Mesenchymal stem cell (in vitro differentiated cells and primary cell): ENCODE measurements around the gene ATP5PF.

Experiments used
- DNase-seq: peaks from one replicate; pipeline ENCODE4 v3.0.0-alpha.2; 2013
- H2AFZ ChIP-seq: one replicate; pipeline ENCODE4 v1.6.1; 2013; ENCODE audit warnings: low read depth, mild to moderate bottlenecking, control low read depth, inconsistent platforms, low read length, moderate library complexity
- H2AK5ac ChIP-seq: 2 replicates; pipeline ENCODE4 v1.6.1; 2013; ENCODE audit warnings: low read length, moderate library complexity, mild to moderate bottlenecking, inconsistent platforms; ENCODE audit not compliant: severe bottlenecking
- H2BK120ac ChIP-seq: one replicate; pipeline ENCODE4 v1.6.1; 2013; ENCODE audit warnings: low read depth, mild to moderate bottlenecking, inconsistent platforms, low read length, moderate library complexity
- H2BK12ac ChIP-seq, 2 experiments: one replicate each; pipeline ENCODE4 v1.6.1; 2013; ENCODE audit warnings: inconsistent platforms in 2 of 2, low read length in 2 of 2, mild to moderate bottlenecking in 2 of 2, moderate library complexity in 2 of 2, control low read depth in 1 of 2
- H2BK15ac ChIP-seq: one replicate; pipeline ENCODE4 v1.6.1; 2013; ENCODE audit warnings: mild to moderate bottlenecking, low read depth, inconsistent platforms; ENCODE audit not compliant: poor library complexity, severe bottlenecking
- H2BK5ac ChIP-seq: 2 replicates; pipeline ENCODE4 v1.6.1; 2013; ENCODE audit warnings: low read depth, mild to moderate bottlenecking, low read length, control low read depth, inconsistent platforms; ENCODE audit not compliant: poor library complexity, severe bottlenecking
- H3K14ac ChIP-seq, 2 experiments: one replicate each; pipeline ENCODE4 v1.6.1; 2013; ENCODE audit warnings: inconsistent platforms in 2 of 2, low read length in 2 of 2, control low read depth in 1 of 2, mild to moderate bottlenecking in 1 of 2, moderate library complexity in 1 of 2
- H3K18ac ChIP-seq, 2 experiments: one replicate each; pipeline ENCODE4 v1.6.1; 2013; ENCODE audit warnings: inconsistent platforms in 2 of 2, low read length in 2 of 2, control low read depth in 1 of 2, low read depth in 1 of 2, mild to moderate bottlenecking in 1 of 2
- H3K23ac ChIP-seq, 2 experiments: one replicate each; pipeline ENCODE4 v1.6.1; 2013; ENCODE audit warnings: inconsistent platforms in 2 of 2, low read length in 2 of 2, mild to moderate bottlenecking in 2 of 2, moderate library complexity in 2 of 2, control low read depth in 1 of 2
- H3K27ac ChIP-seq: 2 replicates; pipeline ENCODE4 v1.5.1; 2013; ENCODE audit warnings: mild to moderate bottlenecking, moderate library complexity, low read length, control low read depth, inconsistent platforms; ENCODE audit not compliant: poor library complexity, severe bottlenecking
- H3K27me3 ChIP-seq, 2 experiments: 2 replicates each; pipeline versions ENCODE4 v1.6.1 to v1.7.0; 2013; ENCODE audit warnings: low read length in 2 of 2, mild to moderate bottlenecking in 2 of 2, moderate library complexity in 2 of 2, control low read depth in 1 of 2, inconsistent platforms in 1 of 2; ENCODE audit not compliant: control insufficient read depth in 1 of 2, insufficient read depth in 1 of 2
- H3K36me3 ChIP-seq, 2 experiments: 2 replicates each; pipeline versions ENCODE4 v1.6.1 to v1.7.0; 2013; ENCODE audit warnings: low read length in 2 of 2, control low read depth in 1 of 2, inconsistent platforms in 1 of 2, low read depth in 1 of 2, mild to moderate bottlenecking in 1 of 2; ENCODE audit not compliant: insufficient read depth in 2 of 2, control insufficient read depth in 1 of 2
- H3K4ac ChIP-seq, 2 experiments: one replicate each; pipeline ENCODE4 v1.6.1; 2013; ENCODE audit warnings: inconsistent platforms in 2 of 2, low read length in 2 of 2, mild to moderate bottlenecking in 2 of 2, moderate library complexity in 2 of 2, control low read depth in 1 of 2, low read depth in 1 of 2
- H3K4me1 ChIP-seq: 2 replicates; pipeline ENCODE4 v1.6.1; 2013; ENCODE audit warnings: low read depth, low read length, control low read depth; ENCODE audit not compliant: control insufficient read depth, insufficient read depth
- H3K4me2 ChIP-seq: 2 replicates; pipeline ENCODE4 v1.6.1; 2013; ENCODE audit warnings: low read length, mild to moderate bottlenecking, inconsistent platforms; ENCODE audit not compliant: poor library complexity, severe bottlenecking
- H3K4me3 ChIP-seq, 2 experiments: 2 replicates each; pipeline versions ENCODE4 v1.5.1 to v1.7.0; 2013; ENCODE audit warnings: low read length in 2 of 2, mild to moderate bottlenecking in 2 of 2, control low read depth in 1 of 2, low read depth in 1 of 2; ENCODE audit not compliant: insufficient read depth in 1 of 2
- H3K79me1 ChIP-seq: replicated peaks from 2 replicates; pipeline ENCODE4 v1.6.1; 2013; ENCODE audit warnings: mild to moderate bottlenecking, control low read depth, low read length, inconsistent platforms; ENCODE audit not compliant: poor library complexity, severe bottlenecking
- H3K9ac ChIP-seq: 2 replicates; pipeline ENCODE4 v1.7.0; 2013; ENCODE audit warnings: mild to moderate bottlenecking, low read length, moderate library complexity
- H3K9me3 ChIP-seq: 2 replicates; pipeline ENCODE4 v1.7.0; 2013; ENCODE audit warnings: mild to moderate bottlenecking, low read length; ENCODE audit not compliant: control insufficient read depth
- H4K8ac ChIP-seq: one replicate; pipeline ENCODE4 v1.6.1; 2013; ENCODE audit warnings: inconsistent platforms, mild to moderate bottlenecking, low read length, moderate library complexity
- H4K91ac ChIP-seq: one replicate; pipeline ENCODE4 v1.6.1; 2013; ENCODE audit warnings: mild to moderate bottlenecking, low read length, inconsistent platforms
- WGBS: methylation state at CpG from one replicate; pipeline ENCODE4 v1.1.7; 2013; ENCODE audit warnings: mixed read lengths; 5-methylcytosine and 5-hydroxymethylcytosine counted together

ATP5PF gene

GRCh38 chr21:25689226-25689625 is 45.5 kb downstream of the ATP5PF start:
- WGBS, result 81% methylated on average over 1 of the region's 1 CpG
- no peak overlapping the region for H2AK5ac ChIP-seq
- H3K4ac ChIP-seq, result no peak overlapping the region

GRCh38 chr21:25688275-25689155 is 46.2 kb downstream of the ATP5PF start:
- Histone ChIP-seq H2BK15ac (no peak overlapping the region), H2AFZ (no peak overlapping the region), H3K4me3 (no peak overlapping the region), H3K27me3 (no peaks in the 10 kb centered on the region), H3K23ac (no peak overlapping the region), H3K27ac (no peak overlapping the region), H3K79me1 (no peaks in the 10 kb centered on the region), H4K8ac (no peak overlapping the region), H3K9ac (no peak overlapping the region), H4K91ac (no peak overlapping the region), H2BK120ac (no peak overlapping the region), H2BK12ac (no peak overlapping the region), H2AK5ac (no peak overlapping the region), H3K9me3 (no peaks in the 10 kb centered on the region), H3K14ac (no peak overlapping the region), H2BK5ac (no peak overlapping the region), H3K18ac (no peak overlapping the region), H3K4ac (no peak overlapping the region), H3K4me2 (no peak overlapping the region), H3K4me1 (no peaks in the 10 kb centered on the region), H3K36me3 (no peaks in the 10 kb centered on the region)
- no peak for DNase-seq
- 80% methylated on average over 1 of the region's 9 CpGs for WGBS

More at GRCh38 chr21:25689226-25689625, 45.5 kb downstream of the ATP5PF start:
- H2BK12ac ChIP-seq, result no peak overlapping the region
- H3K36me3 ChIP-seq, result no peaks in the 10 kb centered on the region
- H3K9me3 ChIP-seq, result no peaks in the 10 kb centered on the region
- no peak overlapping the region for H2BK5ac ChIP-seq
- no peak overlapping the region for H3K23ac ChIP-seq
- no peak overlapping the region for H3K14ac ChIP-seq
- no peak overlapping the region for H3K27ac ChIP-seq
- no peak overlapping the region for H3K9ac ChIP-seq
- no peaks in the 10 kb centered on the region for H3K79me1 ChIP-seq
- no peaks in the 10 kb centered on the region for H3K27me3 ChIP-seq
- no peak overlapping the region for H3K18ac ChIP-seq
- H4K8ac ChIP-seq, result no peak overlapping the region
- H3K4me2 ChIP-seq, result no peak overlapping the region
- H4K91ac ChIP-seq, result no peak overlapping the region
- H2AFZ ChIP-seq, result no peak overlapping the region
- DNase-seq, result no peak
- H2BK15ac ChIP-seq, result no peak overlapping the region
- H3K4me1 ChIP-seq, result no peaks in the 10 kb centered on the region
- no peak overlapping the region for H3K4me3 ChIP-seq
- H2BK120ac ChIP-seq, result no peak overlapping the region

- Histone ChIP-seq H4K8ac (no peak overlapping the region), H3K27me3 (no peaks in the 10 kb centered on the region), H3K36me3 (no peaks in the 10 kb centered on the region), H3K79me1 (no peaks in the 10 kb centered on the region), H3K23ac (no peak overlapping the region), H2AFZ (no peak overlapping the region), H3K14ac (no peak overlapping the region), H2BK12ac (no peak overlapping the region), H3K4me2 (no peak overlapping the region), H3K4me1 (no peaks in the 10 kb centered on the region), H2BK120ac (no peak overlapping the region), H3K9ac (no peak overlapping the region), H2AK5ac (no peak overlapping the region), H3K4ac (no peak overlapping the region), H3K18ac (no peak overlapping the region), H3K9me3 (no peaks in the 10 kb centered on the region), H3K27ac (no peak overlapping the region), H2BK5ac (no peak overlapping the region), H3K4me3 (no peak overlapping the region), H4K91ac (no peak overlapping the region), H2BK15ac (no peak overlapping the region)
- WGBS, result 87% methylated on average over 4 of the region's 4 CpGs
- no peak for DNase-seq
Measured at GRCh38 chr21:25687787-25688186, 46.9 kb downstream of the ATP5PF start.

- Histone ChIP-seq H3K18ac (no peak overlapping the region), H3K4me1 (no peaks in the 10 kb centered on the region), H2BK5ac (no peak overlapping the region), H2AK5ac (no peak overlapping the region), H2BK120ac (no peak overlapping the region), H3K27me3 (peaks cover 0 to 3% of the 10 kb centered on the region in 2 experiments), H2BK12ac (no peak overlapping the region), H3K36me3 (no peaks in the 10 kb centered on the region), H3K14ac (no peak overlapping the region), H2AFZ (no peak overlapping the region), H3K23ac (no peak overlapping the region), H4K8ac (no peak overlapping the region), H3K9me3 (no peaks in the 10 kb centered on the region), H3K9ac (no peak overlapping the region), H3K4me2 (no peak overlapping the region), H3K27ac (no peak overlapping the region), H3K4me3 (no peak overlapping the region), H3K4ac (no peak overlapping the region), H3K79me1 (no peaks in the 10 kb centered on the region), H2BK15ac (no peak overlapping the region), H4K91ac (no peak overlapping the region)
- DNase-seq, result no peak
- WGBS, result 30% methylated on average over 9 of the region's 9 CpGs
Measured at GRCh38 chr21:25682382-25682781, 52.3 kb downstream of the ATP5PF start.
